ENCODE measurements around the gene POLD3.

The POLD3 gene

DNA sequence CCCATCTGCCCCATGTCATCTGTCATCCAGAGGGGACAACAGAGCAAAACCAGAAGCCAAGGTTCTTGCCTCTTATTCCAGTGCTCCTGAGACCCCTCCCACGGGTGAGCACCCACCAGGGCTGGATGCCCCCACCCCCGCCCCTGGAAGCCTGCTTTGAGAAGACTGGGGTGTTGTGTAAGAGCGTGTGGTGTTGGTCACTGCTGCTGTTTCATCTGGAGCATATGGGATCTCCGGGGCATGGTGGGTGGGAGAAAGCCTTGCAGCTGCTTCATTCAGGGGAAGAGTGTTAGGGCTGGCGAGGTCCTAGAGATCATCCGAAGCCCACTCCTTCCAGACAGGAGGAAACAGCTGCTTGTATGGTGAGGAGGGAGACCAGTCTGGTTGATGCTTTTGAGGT, 84.7 kb downstream of the POLD3 start:
- H3K36me3 ChIP-seq (ENCODE audit: control insufficient read depth, insufficient read depth, low read length, severe bottlenecking): no peaks in the 10 kb centered on the region
- H3K9me3 ChIP-seq (ENCODE audit: control insufficient read depth, low read length): no peaks in the 10 kb centered on the region
- no peak overlapping the region for H3K9ac ChIP-seq (ENCODE audit: low read length)
- H3K27me3 ChIP-seq (replicated peaks; ENCODE audit: control insufficient read depth, insufficient read depth, low read length): no peaks in the 10 kb centered on the region
- peaks cover 19% of the 10 kb centered on the region for H3K4me1 ChIP-seq (ENCODE audit: control insufficient read depth, insufficient read depth, low read length)
- H3K4me3 ChIP-seq (ENCODE audit: low read length): no peak overlapping the region
- no peak for DNase-seq (ENCODE audit: low read depth)

DNA sequence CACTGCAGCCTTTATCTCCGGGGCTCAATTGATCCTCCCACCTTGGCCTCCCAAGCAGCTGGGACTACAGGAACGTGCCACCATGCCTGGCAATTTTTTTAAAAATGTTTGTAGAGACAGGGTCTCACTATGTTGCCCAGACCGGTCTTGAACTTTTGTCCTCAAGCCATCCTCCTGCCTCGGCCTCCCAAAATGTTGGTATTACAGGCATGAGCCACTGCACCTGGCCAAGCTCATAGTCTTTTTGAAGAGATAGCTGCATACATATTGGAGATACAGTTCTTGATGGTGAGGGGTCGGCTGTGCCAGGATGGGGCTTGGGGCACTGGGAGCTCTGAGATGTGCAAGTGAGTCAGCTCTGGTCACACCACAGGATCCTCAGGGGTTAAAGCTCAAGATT, 85.7 kb downstream of the POLD3 start:
- H3K36me3 ChIP-seq (ENCODE audit: control insufficient read depth, insufficient read depth, low read length, severe bottlenecking): no peaks in the 10 kb centered on the region
- no peaks in the 10 kb centered on the region for H3K27me3 ChIP-seq (replicated peaks; ENCODE audit: control insufficient read depth, insufficient read depth, low read length)
- H3K4me1 ChIP-seq (ENCODE audit: control insufficient read depth, insufficient read depth, low read length): peaks cover 10% of the 10 kb centered on the region
- no peak for DNase-seq (ENCODE audit: low read depth)
- H3K4me3 ChIP-seq (ENCODE audit: low read length): no peak overlapping the region
- H3K9ac ChIP-seq (ENCODE audit: low read length): no peak overlapping the region
- no peaks in the 10 kb centered on the region for H3K9me3 ChIP-seq (ENCODE audit: control insufficient read depth, low read length)

DNA sequence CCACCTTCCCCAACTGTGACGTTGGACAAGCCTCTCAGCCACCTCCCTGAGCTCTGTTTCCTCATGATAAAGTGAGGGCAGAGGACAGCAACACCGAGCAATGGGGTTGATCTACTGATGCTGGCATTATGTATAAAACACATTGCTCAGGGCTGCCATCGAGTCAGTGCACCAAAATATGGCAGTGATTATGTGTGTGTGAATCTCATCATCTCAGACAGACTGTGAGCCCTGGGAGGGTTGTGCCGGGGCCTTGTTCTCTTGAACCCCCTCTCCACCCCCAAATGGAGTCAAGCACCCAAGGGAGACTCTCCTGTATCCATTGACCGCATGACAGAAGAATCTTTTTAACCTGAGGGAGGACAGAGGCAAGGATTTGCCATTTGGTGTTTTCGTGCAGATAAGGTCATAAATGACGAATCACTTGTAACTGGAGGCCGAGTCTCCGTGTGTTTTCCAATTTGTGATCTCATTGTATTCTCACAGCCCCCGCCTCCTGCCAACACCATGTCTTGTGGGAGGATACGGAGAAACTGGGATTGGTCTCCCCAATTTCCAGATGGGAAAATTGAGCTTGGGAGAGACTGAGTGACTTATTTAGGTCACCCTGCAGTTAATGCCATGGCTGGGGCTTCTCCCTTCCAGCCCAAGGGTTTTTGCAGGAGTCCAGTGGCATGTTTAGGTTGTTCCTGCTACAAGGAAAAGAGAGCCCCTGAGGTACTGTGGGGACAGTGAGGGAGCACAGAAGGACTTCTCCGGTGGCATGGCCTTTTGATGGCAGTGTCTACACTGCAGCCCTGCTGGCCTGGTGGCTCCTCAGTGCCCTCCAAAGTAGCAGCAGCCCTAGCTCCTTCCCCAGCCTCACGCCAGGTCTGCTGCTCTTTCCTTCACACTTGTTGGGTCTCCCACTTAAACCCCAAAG, 86.5 kb downstream of the POLD3 start:
- Histone ChIP-seq H3K36me3 (ENCODE audit: control insufficient read depth, insufficient read depth, low read length, severe bottlenecking) (no peaks in the 10 kb centered on the region), H3K9me3 (ENCODE audit: control insufficient read depth, low read length) (no peaks in the 10 kb centered on the region), H3K4me1 (ENCODE audit: control insufficient read depth, insufficient read depth, low read length) (peaks cover 1% of the 10 kb centered on the region), H3K4me3 (ENCODE audit: low read length) (no peak overlapping the region), H3K9ac (ENCODE audit: low read length) (no peak overlapping the region), H3K27me3 (replicated peaks; ENCODE audit: control insufficient read depth, insufficient read depth, low read length) (no peaks in the 10 kb centered on the region)
- no peak for DNase-seq (ENCODE audit: low read depth)

DNA sequence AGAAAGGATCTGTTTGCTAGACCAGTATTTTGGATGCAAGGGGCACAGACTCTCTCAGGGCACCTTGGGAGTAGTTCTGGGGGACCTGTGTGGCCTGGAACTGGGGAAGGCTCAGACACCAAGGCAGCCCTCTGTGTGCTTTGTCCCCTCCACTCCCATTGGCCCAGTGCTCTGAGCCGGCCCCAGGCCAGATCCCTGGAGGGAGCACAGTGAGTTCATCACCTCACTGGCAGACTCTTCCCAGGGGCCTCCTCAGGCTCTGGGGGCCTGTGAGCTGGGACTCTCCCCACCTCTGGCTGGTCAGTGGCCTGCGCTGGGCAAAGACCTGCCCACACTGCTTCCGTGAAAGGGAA, 87.1 kb downstream of the POLD3 start:
- DNase-seq (ENCODE audit: low read depth): no peak
- no peak overlapping the region for H3K4me3 ChIP-seq (ENCODE audit: low read length)
- no peak overlapping the region for H3K9ac ChIP-seq (ENCODE audit: low read length)
- H3K36me3 ChIP-seq (ENCODE audit: control insufficient read depth, insufficient read depth, low read length, severe bottlenecking): no peaks in the 10 kb centered on the region
- H3K27me3 ChIP-seq (replicated peaks; ENCODE audit: control insufficient read depth, insufficient read depth, low read length): no peaks in the 10 kb centered on the region
- H3K9me3 ChIP-seq (ENCODE audit: control insufficient read depth, low read length): no peaks in the 10 kb centered on the region
- H3K4me1 ChIP-seq (ENCODE audit: control insufficient read depth, insufficient read depth, low read length): no peaks in the 10 kb centered on the region

DNA sequence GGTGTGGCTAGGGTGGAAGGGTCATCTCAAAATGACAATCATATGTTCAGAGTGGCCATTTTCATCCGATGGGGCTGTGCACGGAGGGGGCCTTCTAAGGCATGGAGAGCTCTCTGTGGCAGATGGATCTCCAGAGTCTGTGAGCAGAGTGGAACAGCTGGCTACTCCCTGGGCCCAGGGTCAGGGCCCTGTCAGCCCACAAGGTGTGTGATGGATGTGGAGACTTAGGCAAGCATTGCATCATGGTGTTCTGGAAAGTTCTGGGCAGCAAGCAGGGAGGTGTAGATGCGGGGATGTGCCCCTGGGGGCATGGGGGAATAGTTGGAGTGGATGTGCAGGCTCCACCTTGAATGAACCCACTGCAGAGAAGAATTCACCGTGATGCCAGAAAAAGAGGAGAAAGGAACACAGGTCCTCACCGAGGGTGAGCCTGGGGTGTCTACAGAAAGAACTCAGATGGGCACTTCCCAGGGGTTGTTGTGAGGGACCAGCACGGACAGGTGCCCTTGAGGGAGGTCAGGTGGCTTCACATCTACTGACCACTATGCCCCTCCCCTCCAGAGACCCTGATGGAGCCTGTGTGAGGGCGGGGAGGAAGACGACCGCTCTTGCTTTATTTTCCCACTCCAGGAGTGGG, 87.8 kb downstream of the POLD3 start:
- Histone ChIP-seq H3K9ac (ENCODE audit: low read length) (no peak overlapping the region), H3K27me3 (replicated peaks; ENCODE audit: control insufficient read depth, insufficient read depth, low read length) (no peaks in the 10 kb centered on the region), H3K4me3 (ENCODE audit: low read length) (no peak overlapping the region), H3K36me3 (ENCODE audit: control insufficient read depth, insufficient read depth, low read length, severe bottlenecking) (no peaks in the 10 kb centered on the region), H3K9me3 (ENCODE audit: control insufficient read depth, low read length) (no peaks in the 10 kb centered on the region), H3K4me1 (ENCODE audit: control insufficient read depth, insufficient read depth, low read length) (no peaks in the 10 kb centered on the region)
- no peak for DNase-seq (ENCODE audit: low read depth)

DNA sequence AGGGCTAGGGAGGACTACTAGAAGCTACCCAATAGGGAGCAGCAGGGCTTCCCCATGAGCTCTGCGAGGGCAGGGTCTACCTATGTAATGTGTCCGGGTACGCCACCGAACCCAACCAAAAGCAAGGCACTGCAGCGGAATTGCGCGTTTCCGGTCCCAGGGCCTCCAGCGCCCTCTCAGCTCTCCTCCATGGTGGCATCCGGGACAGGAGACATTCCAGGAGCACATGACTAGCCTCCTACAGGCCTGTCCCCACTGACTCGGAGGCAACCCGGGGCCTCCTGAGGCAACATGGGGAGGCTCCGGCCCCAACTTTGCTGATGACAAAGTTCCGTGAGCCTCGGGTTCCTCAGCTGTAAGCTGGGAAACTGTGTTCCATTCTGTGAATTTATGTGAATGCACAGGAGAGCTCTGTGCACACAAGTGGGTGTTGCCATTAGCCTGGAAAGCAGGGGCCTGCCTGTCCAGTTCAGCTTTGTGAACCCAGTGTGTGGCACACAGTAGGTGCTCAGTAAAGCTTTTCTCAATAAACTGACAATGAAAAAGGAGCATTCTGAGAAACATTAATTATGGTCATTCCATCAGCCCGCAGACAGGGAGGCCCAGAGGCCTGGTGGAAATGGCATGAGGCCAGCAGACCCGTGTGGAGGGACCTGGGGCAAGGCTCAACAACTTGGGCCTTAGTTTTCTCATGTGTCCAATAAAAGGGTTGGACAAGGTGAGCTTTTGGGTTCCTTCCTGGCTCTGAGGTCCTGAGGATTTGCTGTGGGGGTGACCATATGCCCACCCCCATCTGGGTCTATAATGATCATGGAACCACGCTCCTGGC, 88.5 kb downstream of the POLD3 start:
- H3K4me3 ChIP-seq (ENCODE audit: low read length): no peak overlapping the region
- no peaks in the 10 kb centered on the region for H3K36me3 ChIP-seq (ENCODE audit: control insufficient read depth, insufficient read depth, low read length, severe bottlenecking)
- H3K27me3 ChIP-seq (replicated peaks; ENCODE audit: control insufficient read depth, insufficient read depth, low read length): no peaks in the 10 kb centered on the region
- H3K4me1 ChIP-seq (ENCODE audit: control insufficient read depth, insufficient read depth, low read length): no peaks in the 10 kb centered on the region
- DNase-seq (ENCODE audit: low read depth): no peak
- H3K9ac ChIP-seq (ENCODE audit: low read length): no peak overlapping the region
- H3K9me3 ChIP-seq (ENCODE audit: control insufficient read depth, low read length): no peaks in the 10 kb centered on the region

DNA sequence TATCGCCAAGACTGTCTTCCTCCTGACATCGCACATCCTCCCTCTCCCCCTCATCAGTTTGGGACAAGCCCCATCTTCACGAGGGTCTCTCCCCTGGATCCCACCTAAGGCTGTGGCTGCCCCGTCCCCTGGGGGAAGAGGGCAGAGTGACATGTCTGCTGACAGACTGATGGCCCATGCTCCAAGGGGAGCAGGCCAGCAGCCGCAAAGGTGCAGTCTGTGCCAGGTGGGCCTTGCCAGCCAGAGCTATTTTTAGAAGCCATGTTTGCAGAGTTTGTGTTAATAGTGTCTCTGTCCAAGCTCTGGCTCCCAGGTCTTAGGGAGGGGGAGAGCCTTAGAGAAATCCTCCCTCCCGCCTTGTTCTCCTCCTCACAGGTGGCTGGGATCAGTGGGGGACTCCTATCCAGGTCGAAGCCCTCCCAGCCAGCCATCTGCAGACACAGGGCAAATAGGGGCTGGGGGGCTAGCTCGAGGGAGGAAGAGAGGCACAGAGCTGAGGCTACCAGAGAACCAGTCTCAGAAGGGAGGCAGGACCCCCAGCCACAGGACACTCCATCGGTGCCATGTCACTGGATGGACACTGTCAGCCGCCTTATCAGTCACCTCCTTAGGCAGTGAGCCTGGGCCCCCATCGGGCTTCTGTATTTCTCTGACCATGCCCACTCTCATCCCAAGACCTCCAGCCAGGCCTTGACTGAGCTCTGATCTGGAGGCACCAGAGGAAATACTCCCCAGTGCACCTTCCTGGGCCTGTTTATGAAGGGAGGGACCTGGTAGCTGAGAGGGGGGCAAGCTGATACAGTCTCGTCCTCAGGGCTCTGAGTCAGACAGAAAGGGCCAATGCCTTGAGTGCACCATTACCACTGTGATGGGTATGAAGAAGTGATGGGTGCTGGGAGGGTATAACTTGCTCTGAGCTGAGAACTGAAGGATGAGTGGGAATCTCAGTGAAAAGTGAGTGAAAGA, 89.6 kb downstream of the POLD3 start:
- no peak overlapping the region for H3K4me3 ChIP-seq (ENCODE audit: low read length)
- no peak overlapping the region for H3K9ac ChIP-seq (ENCODE audit: low read length)
- no peak for DNase-seq (ENCODE audit: low read depth)
- H3K9me3 ChIP-seq (ENCODE audit: control insufficient read depth, low read length): no peaks in the 10 kb centered on the region
- H3K4me1 ChIP-seq (ENCODE audit: control insufficient read depth, insufficient read depth, low read length): peaks cover 2% of the 10 kb centered on the region
- no peaks in the 10 kb centered on the region for H3K36me3 ChIP-seq (ENCODE audit: control insufficient read depth, insufficient read depth, low read length, severe bottlenecking)
- H3K27me3 ChIP-seq (replicated peaks; ENCODE audit: control insufficient read depth, insufficient read depth, low read length): no peaks in the 10 kb centered on the region

DNA sequence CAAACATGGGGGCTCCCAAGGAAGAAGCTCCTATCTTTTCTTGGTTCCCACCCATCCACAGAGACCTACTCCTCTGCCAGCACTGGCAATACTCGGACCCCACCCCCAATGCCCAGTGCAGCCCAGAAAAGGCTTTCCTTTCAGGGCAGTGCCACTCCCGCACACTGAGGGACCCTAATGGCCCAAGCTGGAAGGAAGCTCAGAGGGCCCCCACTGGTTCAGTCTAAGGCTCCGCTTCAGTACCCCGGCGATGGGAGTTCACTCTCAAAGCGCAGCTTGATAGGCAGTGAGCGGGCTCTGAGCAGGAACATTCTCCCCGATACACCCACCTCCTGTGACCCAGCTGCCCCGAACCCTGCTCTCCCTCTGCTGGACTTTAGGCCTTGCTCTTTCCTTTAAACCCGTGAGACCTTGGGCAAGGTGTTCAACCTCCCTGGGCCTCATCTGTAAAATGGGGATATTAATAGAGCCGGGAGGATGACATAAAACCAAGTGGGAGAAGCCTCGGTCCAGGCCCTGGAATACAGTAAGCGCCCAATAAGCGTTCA, 90.4 kb downstream of the POLD3 start:
- no peak for DNase-seq (ENCODE audit: low read depth)
- H3K9me3 ChIP-seq (ENCODE audit: control insufficient read depth, low read length): no peaks in the 10 kb centered on the region
- no peaks in the 10 kb centered on the region for H3K27me3 ChIP-seq (replicated peaks; ENCODE audit: control insufficient read depth, insufficient read depth, low read length)
- peaks cover 11% of the 10 kb centered on the region for H3K4me1 ChIP-seq (ENCODE audit: control insufficient read depth, insufficient read depth, low read length)
- H3K36me3 ChIP-seq (ENCODE audit: control insufficient read depth, insufficient read depth, low read length, severe bottlenecking): no peaks in the 10 kb centered on the region
- H3K4me3 ChIP-seq (ENCODE audit: low read length): peak overlapping the region; percentile 66
- H3K9ac ChIP-seq (ENCODE audit: low read length): peak overlapping the region; percentile 44

DNA sequence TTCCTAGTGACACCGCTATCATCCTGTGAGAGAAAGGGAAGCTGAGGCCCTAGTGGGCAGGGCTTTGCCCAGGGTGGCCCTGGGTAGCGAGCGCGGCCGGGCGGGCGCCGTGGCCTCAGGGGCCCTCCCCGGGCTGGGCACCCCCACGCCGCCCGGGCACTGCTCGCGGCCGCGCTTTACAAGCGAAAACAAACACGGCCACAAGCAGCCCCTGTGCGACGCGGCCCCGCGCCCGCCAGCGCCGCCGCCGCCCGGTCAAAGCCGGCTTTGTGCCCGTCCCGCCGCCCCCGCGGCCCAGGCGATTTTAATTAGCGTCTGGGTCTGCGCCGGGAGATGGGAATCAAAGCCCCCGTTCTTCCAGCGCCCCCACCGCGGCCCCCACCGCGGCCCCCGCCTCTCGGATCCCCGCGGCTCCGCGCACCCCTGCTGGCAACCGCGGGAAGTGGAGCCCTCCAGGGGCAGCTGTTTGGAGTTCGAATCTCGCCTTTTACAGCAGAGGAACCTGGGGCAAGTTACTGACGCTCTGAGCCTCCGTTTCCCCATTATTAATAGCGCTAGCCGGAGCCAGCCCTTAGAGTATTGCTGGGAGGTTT, 91.0 kb downstream of the POLD3 start:
- Histone ChIP-seq H3K4me3 (ENCODE audit: low read length) (peak overlapping the region; percentile 66), H3K4me1 (ENCODE audit: control insufficient read depth, insufficient read depth, low read length) (peaks cover 16% of the 10 kb centered on the region), H3K9ac (ENCODE audit: low read length) (peak overlapping the region; percentile 44), H3K9me3 (ENCODE audit: control insufficient read depth, low read length) (no peaks in the 10 kb centered on the region), H3K27me3 (replicated peaks; ENCODE audit: control insufficient read depth, insufficient read depth, low read length) (no peaks in the 10 kb centered on the region), H3K36me3 (ENCODE audit: control insufficient read depth, insufficient read depth, low read length, severe bottlenecking) (no peaks in the 10 kb centered on the region)
- DNase-seq (ENCODE audit: low read depth): peak; percentile 69

DNA sequence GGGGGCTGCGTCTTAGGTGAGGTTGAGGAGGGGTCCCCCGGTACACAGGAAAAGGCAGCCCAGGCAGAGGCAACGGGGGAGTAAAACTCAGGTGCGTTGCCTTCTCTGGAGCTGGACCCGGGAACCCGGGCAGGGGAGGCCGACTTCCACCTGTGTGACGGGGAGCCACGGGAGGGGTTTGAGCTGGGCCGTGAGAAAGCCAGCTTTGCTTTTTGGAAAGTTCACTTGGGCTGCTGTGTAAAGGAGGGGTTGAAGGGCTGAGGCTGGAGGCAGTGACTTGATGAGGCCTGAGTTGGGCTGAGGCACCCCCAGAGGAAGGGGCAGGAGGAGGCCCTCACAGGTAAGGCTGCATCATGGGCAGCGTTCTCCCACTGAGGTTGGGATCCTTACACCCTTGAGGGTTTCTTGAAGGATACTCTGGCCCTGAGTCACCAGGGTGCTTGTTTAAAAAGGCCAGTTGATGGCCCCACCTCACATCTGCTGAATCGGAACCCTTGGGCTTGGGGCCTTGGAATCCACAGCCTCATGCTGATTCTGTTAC, 91.6 kb downstream of the POLD3 start:
- Histone ChIP-seq H3K4me3 (ENCODE audit: low read length) (peak overlapping the region; percentile 66), H3K36me3 (ENCODE audit: control insufficient read depth, insufficient read depth, low read length, severe bottlenecking) (no peaks in the 10 kb centered on the region), H3K9ac (ENCODE audit: low read length) (peak overlapping the region; percentile 44), H3K9me3 (ENCODE audit: control insufficient read depth, low read length) (no peaks in the 10 kb centered on the region), H3K27me3 (replicated peaks; ENCODE audit: control insufficient read depth, insufficient read depth, low read length) (no peaks in the 10 kb centered on the region), H3K4me1 (ENCODE audit: control insufficient read depth, insufficient read depth, low read length) (peaks cover 23% of the 10 kb centered on the region)
- peak; percentile 17 for DNase-seq (ENCODE audit: low read depth)

Measured in adipocyte (in vitro differentiated cells).